GM23338 (cell line): ENCODE data around the gene TYSND1. TPM values are rescaled to one million over a fixed set of nuclear protein-coding genes. Genes with fewer than 3 reads are reported as not detected.

ENCODE experiments used
- ATAC-seq: fragments of 200-7000 bp; cut with Tn5 transposase; 3 replicates; pipeline ENCODE4 v1.9.1; 2020
- DNase-seq: peaks from one replicate; pipeline ENCODE4 v3.0.0-alpha.2; 2015; ENCODE audit warnings: low spot score
- H2AFZ ChIP-seq: fragments of 200-600 bp; sonication (generic); 2 replicates; pipeline ENCODE4 v1.8.0; 2016; ENCODE audit warnings: antibody characterized with exemption, mild to moderate bottlenecking, moderate library complexity
- H3F3A ChIP-seq: fragments of 200-600 bp; sonication (generic); replicated peaks from 2 replicates; pipeline ENCODE4 v1.8.0; 2017; ENCODE audit warnings: antibody characterized with exemption, mixed run types, low read depth
- H3K27ac ChIP-seq: fragments of 200-600 bp; sonication (generic); 2 replicates; pipeline ENCODE4 v1.6.1; 2016; ENCODE audit warnings: low read depth
- H3K27me3 ChIP-seq: fragments of 200-600 bp; sonication (generic); 2 replicates; pipeline ENCODE4 v1.8.0; 2016; ENCODE audit warnings: mild to moderate bottlenecking, mixed run types, moderate library complexity; ENCODE audit not compliant: insufficient read depth
- H3K36me3 ChIP-seq: fragments of 200-600 bp; sonication (generic); 2 replicates; pipeline ENCODE4 v1.8.0; 2016; ENCODE audit warnings: mild to moderate bottlenecking; ENCODE audit not compliant: insufficient read depth
- H3K4me1 ChIP-seq: fragments of 200-600 bp; sonication (generic); 2 replicates; pipeline ENCODE4 v1.8.0; 2016; ENCODE audit warnings: mild to moderate bottlenecking, moderate library complexity; ENCODE audit not compliant: insufficient read depth
- H3K4me2 ChIP-seq: fragments of 200-600 bp; sonication (generic); 2 replicates; pipeline ENCODE4 v1.7.1; 2017; ENCODE audit warnings: mixed run types
- H3K4me3 ChIP-seq: fragments of 200-600 bp; sonication (generic); 2 replicates; pipeline ENCODE4 v1.6.1; 2016; ENCODE audit warnings: mixed run types
- H3K79me2 ChIP-seq: fragments of 200-600 bp; sonication (generic); replicated peaks from 2 replicates; pipeline ENCODE4 v1.8.0; 2017; ENCODE audit warnings: mild to moderate bottlenecking; ENCODE audit not compliant: insufficient read depth
- H3K9me2 ChIP-seq: fragments of 200-600 bp; sonication (generic); 2 replicates; pipeline ENCODE4 v1.8.0; 2017; ENCODE audit not compliant: insufficient read depth
- H4K20me1 ChIP-seq: fragments of 200-600 bp; sonication (generic); replicated peaks from 2 replicates; pipeline ENCODE4 v1.8.0; 2017; ENCODE audit warnings: mild to moderate bottlenecking; ENCODE audit not compliant: insufficient read depth
- H3K27ac Mint-ChIP-seq: 2 replicates; pipeline ENCODE4 v1.8.0; 2020; ENCODE audit warnings: inconsistent platforms, mild to moderate bottlenecking, moderate library complexity, mixed read lengths
- H3K27me3 Mint-ChIP-seq: 3 replicates; pipeline ENCODE4 v1.8.0; 2022; ENCODE audit warnings: low read depth, mild to moderate bottlenecking, moderate library complexity, mixed read lengths, inconsistent platforms; ENCODE audit not compliant: insufficient read depth, poor library complexity
- H3K36me3 Mint-ChIP-seq: 3 replicates; pipeline ENCODE4 v1.8.0; 2021; ENCODE audit warnings: low read depth, mild to moderate bottlenecking, inconsistent platforms, moderate library complexity, mixed read lengths
- H3K4me1 Mint-ChIP-seq: 3 replicates; pipeline ENCODE4 v1.8.0; 2020; ENCODE audit warnings: mild to moderate bottlenecking, inconsistent platforms, mixed read lengths
- H3K4me3 Mint-ChIP-seq: 3 replicates; pipeline ENCODE4 v1.8.0; 2021; ENCODE audit warnings: moderate library complexity, mild to moderate bottlenecking, inconsistent platforms, mixed read lengths
- H3K9me3 Mint-ChIP-seq: 3 replicates; pipeline ENCODE4 v1.8.0; 2020; ENCODE audit warnings: moderate library complexity, mild to moderate bottlenecking, inconsistent platforms, mixed read lengths
- CREB1 ChIP-seq: fragments of 250-450 bp; sonication (Bioruptor Pico); IDR thresholded peaks from 2 replicates; pipeline ENCODE4 v1.5.0; 2020; ENCODE audit warnings: low read depth, mild to moderate bottlenecking, moderate library complexity
- EZH2 ChIP-seq: fragments of 200-600 bp; sonication (generic); IDR thresholded peaks from one replicate; pipeline ENCODE4 v1.8.0; 2017; ENCODE audit warnings: antibody characterized with exemption, mild to moderate bottlenecking, low read depth; ENCODE audit not compliant: unreplicated experiment
- EZH2phosphoT487 ChIP-seq: fragments of 200-600 bp; sonication (generic); IDR thresholded peaks from one replicate; pipeline ENCODE4 v1.8.1; 2018; ENCODE audit warnings: antibody characterized with exemption; ENCODE audit not compliant: unreplicated experiment
- JUNB ChIP-seq: IDR thresholded peaks from one replicate; pipeline ENCODE4 v1.6.1; 2016; ENCODE audit warnings: antibody characterized with exemption; ENCODE audit not compliant: unreplicated experiment
- NANOG ChIP-seq: IDR thresholded peaks from 2 replicates; pipeline ENCODE4 v1.6.1; 2016; ENCODE audit warnings: antibody characterized with exemption, borderline replicate concordance
- POLR2AphosphoS5 ChIP-seq: IDR thresholded peaks from 2 replicates; pipeline ENCODE4 v1.6.1; 2016; ENCODE audit warnings: antibody characterized with exemption, low read depth
- STAT1 ChIP-seq: IDR thresholded peaks from one replicate; pipeline ENCODE4 v1.6.1; 2016; ENCODE audit warnings: antibody characterized with exemption; ENCODE audit not compliant: unreplicated experiment
- ZNF114 ChIP-seq: fragments of 250-450 bp; sonication (Bioruptor Pico); IDR thresholded peaks from 2 replicates; pipeline ENCODE4 v1.5.0; 2020; ENCODE audit warnings: mild to moderate bottlenecking, moderate library complexity
- ZNF331 ChIP-seq: fragments of 250-450 bp; sonication (Bioruptor Pico); IDR thresholded peaks from 2 replicates; pipeline ENCODE4 v1.5.0; 2020; ENCODE audit warnings: low read depth, mild to moderate bottlenecking, moderate library complexity
- polyA plus RNA-seq: library from polyadenylated mRNA; unstranded; fragments of >200 nt; fragmentation: Nextera tagmentation; extraction: Ambion mirVana; gene quantifications from 2 replicates; pipeline ENCODE4 v1.2.1, GENCODE V29; 2016
- total RNA-seq: library from RNA; depleted of rRNA; stranded (reverse); fragments of >200 nt; shearing (Covaris generic); gene quantifications from 2 replicates; pipeline ENCODE4 v1.2.3, GENCODE V29; 2014
- TF ChIP-seq, protein P1 (sequence below): IDR thresholded peaks from 2 replicates; pipeline ENCODE4 v1.6.1; 2016; ENCODE audit warnings: antibody characterized with exemption
- TF ChIP-seq, protein P2 (sequence below), 2 experiments: fragments of 200-600 bp in 1 of 2; sonication (generic) in 1 of 2; conservative IDR thresholded peaks; 2 replicates each; pipeline versions ENCODE4 v1.5.1 to v1.6.1; 2016 to 2017; ENCODE audit warnings: antibody characterized with exemption in 2 of 2, low read depth in 2 of 2, mild to moderate bottlenecking in 2 of 2, moderate library complexity in 1 of 2
- TF ChIP-seq, protein P3 (sequence below): fragments of 250-450 bp; sonication (Bioruptor Pico); IDR thresholded peaks from 2 replicates; pipeline ENCODE4 v1.5.0; 2020; ENCODE audit warnings: mild to moderate bottlenecking, moderate library complexity
- TF ChIP-seq, protein P4 (sequence below): IDR thresholded peaks from one replicate; pipeline ENCODE4 v1.6.1; 2018; ENCODE audit warnings: antibody characterized with exemption; ENCODE audit not compliant: unreplicated experiment

The TYSND1 gene
- total and polyA plus RNA-seq, 2 experiments from 2014 or later: 5.2 to 19.5 TPM

DNA sequence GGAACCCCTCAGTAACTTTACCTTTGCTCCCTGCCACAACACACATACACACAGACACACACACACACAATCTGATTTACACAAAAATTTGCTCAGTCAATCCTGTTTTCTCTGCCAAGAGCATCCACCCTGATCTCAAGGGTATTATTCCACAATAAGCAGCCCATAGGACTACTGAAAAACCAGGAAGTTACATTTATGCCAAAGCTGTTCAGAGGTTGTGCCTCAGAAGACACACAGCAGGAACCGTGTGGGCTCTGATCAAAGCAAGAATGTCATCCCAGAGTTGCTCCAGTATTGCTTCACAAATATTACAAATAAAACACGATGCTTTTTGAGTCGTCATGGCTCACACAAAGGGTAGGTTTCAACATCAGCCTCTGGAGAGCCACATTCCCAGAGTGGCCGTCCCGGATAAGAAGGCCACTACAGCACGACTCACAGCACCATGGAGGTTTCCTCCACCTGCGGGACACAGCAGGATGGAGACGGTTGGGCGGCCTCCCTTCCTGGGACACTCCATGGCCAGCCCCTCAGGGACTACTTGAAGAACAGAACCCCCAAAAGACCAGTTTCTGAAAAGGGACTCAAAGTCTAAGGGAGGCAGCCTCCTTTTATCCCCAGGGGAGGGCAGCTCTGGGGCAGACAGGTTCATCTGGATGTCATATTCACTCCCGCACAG lies 15.5 kb downstream of the TYSND1 start:
- no peaks in the 10 kb centered on the region for H3K36me3 Mint-ChIP-seq
- no peak overlapping the region for H3K4me3 ChIP-seq
- TF ChIP-seq ZNF114 (no peak), STAT1 (no peak), NANOG (no peak), JUNB (no peak), EZH2phosphoT487 (no peak), CREB1 (CRISPR knock-in tag) (no peak), POLR2AphosphoS5 (no peak), EZH2 (no peak), ZNF331 (CRISPR knock-in tag) (no peak)
- TF ChIP-seq, protein P1, sequence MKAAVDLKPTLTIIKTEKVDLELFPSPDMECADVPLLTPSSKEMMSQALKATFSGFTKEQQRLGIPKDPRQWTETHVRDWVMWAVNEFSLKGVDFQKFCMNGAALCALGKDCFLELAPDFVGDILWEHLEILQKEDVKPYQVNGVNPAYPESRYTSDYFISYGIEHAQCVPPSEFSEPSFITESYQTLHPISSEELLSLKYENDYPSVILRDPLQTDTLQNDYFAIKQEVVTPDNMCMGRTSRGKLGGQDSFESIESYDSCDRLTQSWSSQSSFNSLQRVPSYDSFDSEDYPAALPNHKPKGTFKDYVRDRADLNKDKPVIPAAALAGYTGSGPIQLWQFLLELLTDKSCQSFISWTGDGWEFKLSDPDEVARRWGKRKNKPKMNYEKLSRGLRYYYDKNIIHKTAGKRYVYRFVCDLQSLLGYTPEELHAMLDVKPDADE: no peak
- TF ChIP-seq, protein P2, sequence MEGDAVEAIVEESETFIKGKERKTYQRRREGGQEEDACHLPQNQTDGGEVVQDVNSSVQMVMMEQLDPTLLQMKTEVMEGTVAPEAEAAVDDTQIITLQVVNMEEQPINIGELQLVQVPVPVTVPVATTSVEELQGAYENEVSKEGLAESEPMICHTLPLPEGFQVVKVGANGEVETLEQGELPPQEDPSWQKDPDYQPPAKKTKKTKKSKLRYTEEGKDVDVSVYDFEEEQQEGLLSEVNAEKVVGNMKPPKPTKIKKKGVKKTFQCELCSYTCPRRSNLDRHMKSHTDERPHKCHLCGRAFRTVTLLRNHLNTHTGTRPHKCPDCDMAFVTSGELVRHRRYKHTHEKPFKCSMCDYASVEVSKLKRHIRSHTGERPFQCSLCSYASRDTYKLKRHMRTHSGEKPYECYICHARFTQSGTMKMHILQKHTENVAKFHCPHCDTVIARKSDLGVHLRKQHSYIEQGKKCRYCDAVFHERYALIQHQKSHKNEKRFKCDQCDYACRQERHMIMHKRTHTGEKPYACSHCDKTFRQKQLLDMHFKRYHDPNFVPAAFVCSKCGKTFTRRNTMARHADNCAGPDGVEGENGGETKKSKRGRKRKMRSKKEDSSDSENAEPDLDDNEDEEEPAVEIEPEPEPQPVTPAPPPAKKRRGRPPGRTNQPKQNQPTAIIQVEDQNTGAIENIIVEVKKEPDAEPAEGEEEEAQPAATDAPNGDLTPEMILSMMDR (conservative IDR thresholded peaks at IDR 0.05; ENCODE audit: low read depth in 2 of 2): no peak
- TF ChIP-seq, protein P3, sequence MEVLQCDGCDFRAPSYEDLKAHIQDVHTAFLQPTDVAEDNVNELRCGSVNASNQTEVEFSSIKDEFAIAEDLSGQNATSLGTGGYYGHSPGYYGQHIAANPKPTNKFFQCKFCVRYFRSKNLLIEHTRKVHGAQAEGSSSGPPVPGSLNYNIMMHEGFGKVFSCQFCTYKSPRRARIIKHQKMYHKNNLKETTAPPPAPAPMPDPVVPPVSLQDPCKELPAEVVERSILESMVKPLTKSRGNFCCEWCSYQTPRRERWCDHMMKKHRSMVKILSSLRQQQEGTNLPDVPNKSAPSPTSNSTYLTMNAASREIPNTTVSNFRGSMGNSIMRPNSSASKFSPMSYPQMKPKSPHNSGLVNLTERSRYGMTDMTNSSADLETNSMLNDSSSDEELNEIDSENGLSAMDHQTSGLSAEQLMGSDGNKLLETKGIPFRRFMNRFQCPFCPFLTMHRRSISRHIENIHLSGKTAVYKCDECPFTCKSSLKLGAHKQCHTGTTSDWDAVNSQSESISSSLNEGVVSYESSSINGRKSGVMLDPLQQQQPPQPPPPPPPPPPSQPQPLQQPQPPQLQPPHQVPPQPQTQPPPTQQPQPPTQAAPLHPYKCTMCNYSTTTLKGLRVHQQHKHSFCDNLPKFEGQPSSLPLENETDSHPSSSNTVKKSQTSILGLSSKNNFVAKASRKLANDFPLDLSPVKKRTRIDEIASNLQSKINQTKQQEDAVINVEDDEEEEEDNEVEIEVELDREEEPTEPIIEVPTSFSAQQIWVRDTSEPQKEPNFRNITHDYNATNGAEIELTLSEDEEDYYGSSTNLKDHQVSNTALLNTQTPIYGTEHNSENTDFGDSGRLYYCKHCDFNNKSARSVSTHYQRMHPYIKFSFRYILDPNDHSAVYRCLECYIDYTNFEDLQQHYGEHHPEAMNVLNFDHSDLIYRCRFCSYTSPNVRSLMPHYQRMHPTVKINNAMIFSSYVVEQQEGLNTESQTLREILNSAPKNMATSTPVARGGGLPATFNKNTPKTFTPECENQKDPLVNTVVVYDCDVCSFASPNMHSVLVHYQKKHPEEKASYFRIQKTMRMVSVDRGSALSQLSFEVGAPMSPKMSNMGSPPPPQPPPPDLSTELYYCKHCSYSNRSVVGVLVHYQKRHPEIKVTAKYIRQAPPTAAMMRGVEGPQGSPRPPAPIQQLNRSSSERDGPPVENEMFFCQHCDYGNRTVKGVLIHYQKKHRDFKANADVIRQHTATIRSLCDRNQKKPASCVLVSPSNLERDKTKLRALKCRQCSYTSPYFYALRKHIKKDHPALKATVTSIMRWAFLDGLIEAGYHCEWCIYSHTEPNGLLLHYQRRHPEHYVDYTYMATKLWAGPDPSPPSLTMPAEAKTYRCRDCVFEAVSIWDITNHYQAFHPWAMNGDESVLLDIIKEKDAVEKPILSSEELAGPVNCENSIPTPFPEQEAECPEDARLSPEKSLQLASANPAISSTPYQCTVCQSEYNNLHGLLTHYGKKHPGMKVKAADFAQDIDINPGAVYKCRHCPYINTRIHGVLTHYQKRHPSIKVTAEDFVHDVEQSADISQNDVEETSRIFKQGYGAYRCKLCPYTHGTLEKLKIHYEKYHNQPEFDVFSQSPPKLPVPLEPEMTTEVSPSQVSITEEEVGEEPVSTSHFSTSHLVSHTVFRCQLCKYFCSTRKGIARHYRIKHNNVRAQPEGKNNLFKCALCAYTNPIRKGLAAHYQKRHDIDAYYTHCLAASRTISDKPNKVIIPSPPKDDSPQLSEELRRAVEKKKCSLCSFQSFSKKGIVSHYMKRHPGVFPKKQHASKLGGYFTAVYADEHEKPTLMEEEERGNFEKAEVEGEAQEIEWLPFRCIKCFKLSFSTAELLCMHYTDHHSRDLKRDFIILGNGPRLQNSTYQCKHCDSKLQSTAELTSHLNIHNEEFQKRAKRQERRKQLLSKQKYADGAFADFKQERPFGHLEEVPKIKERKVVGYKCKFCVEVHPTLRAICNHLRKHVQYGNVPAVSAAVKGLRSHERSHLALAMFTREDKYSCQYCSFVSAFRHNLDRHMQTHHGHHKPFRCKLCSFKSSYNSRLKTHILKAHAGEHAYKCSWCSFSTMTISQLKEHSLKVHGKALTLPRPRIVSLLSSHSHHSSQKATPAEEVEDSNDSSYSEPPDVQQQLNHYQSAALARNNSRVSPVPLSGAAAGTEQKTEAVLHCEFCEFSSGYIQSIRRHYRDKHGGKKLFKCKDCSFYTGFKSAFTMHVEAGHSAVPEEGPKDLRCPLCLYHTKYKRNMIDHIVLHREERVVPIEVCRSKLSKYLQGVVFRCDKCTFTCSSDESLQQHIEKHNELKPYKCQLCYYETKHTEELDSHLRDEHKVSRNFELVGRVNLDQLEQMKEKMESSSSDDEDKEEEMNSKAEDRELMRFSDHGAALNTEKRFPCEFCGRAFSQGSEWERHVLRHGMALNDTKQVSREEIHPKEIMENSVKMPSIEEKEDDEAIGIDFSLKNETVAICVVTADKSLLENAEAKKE: no peak
- TF ChIP-seq, protein P4, sequence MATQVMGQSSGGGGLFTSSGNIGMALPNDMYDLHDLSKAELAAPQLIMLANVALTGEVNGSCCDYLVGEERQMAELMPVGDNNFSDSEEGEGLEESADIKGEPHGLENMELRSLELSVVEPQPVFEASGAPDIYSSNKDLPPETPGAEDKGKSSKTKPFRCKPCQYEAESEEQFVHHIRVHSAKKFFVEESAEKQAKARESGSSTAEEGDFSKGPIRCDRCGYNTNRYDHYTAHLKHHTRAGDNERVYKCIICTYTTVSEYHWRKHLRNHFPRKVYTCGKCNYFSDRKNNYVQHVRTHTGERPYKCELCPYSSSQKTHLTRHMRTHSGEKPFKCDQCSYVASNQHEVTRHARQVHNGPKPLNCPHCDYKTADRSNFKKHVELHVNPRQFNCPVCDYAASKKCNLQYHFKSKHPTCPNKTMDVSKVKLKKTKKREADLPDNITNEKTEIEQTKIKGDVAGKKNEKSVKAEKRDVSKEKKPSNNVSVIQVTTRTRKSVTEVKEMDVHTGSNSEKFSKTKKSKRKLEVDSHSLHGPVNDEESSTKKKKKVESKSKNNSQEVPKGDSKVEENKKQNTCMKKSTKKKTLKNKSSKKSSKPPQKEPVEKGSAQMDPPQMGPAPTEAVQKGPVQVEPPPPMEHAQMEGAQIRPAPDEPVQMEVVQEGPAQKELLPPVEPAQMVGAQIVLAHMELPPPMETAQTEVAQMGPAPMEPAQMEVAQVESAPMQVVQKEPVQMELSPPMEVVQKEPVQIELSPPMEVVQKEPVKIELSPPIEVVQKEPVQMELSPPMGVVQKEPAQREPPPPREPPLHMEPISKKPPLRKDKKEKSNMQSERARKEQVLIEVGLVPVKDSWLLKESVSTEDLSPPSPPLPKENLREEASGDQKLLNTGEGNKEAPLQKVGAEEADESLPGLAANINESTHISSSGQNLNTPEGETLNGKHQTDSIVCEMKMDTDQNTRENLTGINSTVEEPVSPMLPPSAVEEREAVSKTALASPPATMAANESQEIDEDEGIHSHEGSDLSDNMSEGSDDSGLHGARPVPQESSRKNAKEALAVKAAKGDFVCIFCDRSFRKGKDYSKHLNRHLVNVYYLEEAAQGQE: no peak
- H3K9me3 Mint-ChIP-seq: no peaks in the 10 kb centered on the region
- H3K27me3 ChIP-seq: peaks cover 32% of the 10 kb centered on the region; the same call in 1 of the 2 replicates
- peaks cover 5% of the 10 kb centered on the region; the same call in 1 of the 2 replicates for H3K4me1 ChIP-seq
- peaks cover 6% of the 10 kb centered on the region for H3K4me1 Mint-ChIP-seq
- H3K27ac Mint-ChIP-seq: no peak overlapping the region
- no peak overlapping the region for H3K4me3 Mint-ChIP-seq
- no peak overlapping the region for H3K27ac ChIP-seq
- H3K27me3 Mint-ChIP-seq: peaks cover 16% of the 10 kb centered on the region
- H3K4me2 ChIP-seq: no peak overlapping the region
- H4K20me1 ChIP-seq: no peaks in the 10 kb centered on the region
- ATAC-seq (no peak), DNase-seq (no peak)
- no peaks in the 10 kb centered on the region for H3K9me2 ChIP-seq
- peaks cover 5% of the 10 kb centered on the region; the same call in 1 of the 2 replicates for H3F3A ChIP-seq
- no peaks in the 10 kb centered on the region for H3K79me2 ChIP-seq
- no peak overlapping the region for H2AFZ ChIP-seq
- no peaks in the 10 kb centered on the region for H3K36me3 ChIP-seq
